Measurements from ENCODE around the gene BUB1B.

DNA sequence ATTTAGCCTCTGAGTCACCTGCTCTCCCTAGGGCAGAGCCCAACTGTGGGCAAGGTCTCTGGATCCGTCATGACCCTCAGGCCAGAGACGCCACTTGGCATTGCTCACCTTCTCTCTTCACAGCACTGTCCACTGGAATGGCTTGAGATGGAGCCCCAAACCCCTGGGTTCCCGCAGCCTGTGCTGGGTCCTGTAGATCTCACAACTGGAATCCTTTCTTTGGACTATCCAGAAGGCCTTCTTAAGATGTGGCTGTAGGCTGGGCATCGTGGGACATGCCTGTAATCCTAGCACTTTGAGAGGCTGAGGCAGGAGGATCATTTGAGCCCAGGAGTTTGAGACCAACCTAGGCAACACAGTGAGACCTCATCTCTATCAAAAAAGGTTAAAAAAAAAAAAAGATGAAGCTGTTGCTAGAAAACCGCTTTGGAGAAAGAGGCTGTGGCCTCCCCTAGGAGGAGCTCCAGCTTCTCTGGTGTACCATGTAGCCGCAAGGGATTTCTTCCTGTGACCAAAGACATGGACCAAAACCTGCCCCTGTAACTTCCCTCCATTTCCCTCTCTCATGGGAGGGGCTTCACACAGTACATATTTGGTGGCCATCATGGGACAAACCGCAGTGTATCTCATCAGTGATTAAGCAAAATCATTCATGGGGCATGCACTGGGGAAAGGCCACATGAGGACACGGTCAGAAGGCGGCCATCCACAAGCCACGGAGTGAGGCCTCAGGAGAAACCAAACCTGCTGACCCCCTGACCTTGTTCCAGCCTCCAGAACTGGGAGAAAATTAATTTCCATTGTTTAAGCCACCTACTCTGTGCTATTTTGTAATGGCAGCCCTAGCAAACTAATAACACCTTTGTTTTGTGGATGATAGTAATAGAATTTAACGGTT lies 23.3 kb upstream of the BUB1B start:
- TF ChIP-seq, protein P1, sequence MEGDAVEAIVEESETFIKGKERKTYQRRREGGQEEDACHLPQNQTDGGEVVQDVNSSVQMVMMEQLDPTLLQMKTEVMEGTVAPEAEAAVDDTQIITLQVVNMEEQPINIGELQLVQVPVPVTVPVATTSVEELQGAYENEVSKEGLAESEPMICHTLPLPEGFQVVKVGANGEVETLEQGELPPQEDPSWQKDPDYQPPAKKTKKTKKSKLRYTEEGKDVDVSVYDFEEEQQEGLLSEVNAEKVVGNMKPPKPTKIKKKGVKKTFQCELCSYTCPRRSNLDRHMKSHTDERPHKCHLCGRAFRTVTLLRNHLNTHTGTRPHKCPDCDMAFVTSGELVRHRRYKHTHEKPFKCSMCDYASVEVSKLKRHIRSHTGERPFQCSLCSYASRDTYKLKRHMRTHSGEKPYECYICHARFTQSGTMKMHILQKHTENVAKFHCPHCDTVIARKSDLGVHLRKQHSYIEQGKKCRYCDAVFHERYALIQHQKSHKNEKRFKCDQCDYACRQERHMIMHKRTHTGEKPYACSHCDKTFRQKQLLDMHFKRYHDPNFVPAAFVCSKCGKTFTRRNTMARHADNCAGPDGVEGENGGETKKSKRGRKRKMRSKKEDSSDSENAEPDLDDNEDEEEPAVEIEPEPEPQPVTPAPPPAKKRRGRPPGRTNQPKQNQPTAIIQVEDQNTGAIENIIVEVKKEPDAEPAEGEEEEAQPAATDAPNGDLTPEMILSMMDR (IDR thresholded peaks at IDR 0.05; ENCODE audit: low read depth, low read length, missing input control), result no peak
- TF ChIP-seq HNF4A (conservative IDR thresholded peaks at IDR 0.05) (no peak), SP1 (IDR thresholded peaks at IDR 0.05) (no peak), ATF3 (IDR thresholded peaks at IDR 0.05) (no peak), RXRA (IDR thresholded peaks at IDR 0.05) (no peak), EGR1 (IDR thresholded peaks at IDR 0.05; ENCODE audit: low read depth in 2 of 2) (no peak), GABPA (IDR thresholded peaks at IDR 0.05 in 1 of 2, conservative IDR thresholded peaks at IDR 0.05 in 1 of 2) (no peak), RAD21 (IDR thresholded peaks at IDR 0.05) (no peak), YY1 (IDR thresholded peaks at IDR 0.05) (no peak), JUND (IDR thresholded peaks at IDR 0.05) (no peak), TAF1 (conservative IDR thresholded peaks at IDR 0.05) (no peak)
- TF ChIP-seq, protein P2, sequence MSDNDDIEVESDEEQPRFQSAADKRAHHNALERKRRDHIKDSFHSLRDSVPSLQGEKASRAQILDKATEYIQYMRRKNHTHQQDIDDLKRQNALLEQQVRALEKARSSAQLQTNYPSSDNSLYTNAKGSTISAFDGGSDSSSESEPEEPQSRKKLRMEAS (IDR thresholded peaks at IDR 0.05), result no peak
- TF ChIP-seq, protein P3, sequence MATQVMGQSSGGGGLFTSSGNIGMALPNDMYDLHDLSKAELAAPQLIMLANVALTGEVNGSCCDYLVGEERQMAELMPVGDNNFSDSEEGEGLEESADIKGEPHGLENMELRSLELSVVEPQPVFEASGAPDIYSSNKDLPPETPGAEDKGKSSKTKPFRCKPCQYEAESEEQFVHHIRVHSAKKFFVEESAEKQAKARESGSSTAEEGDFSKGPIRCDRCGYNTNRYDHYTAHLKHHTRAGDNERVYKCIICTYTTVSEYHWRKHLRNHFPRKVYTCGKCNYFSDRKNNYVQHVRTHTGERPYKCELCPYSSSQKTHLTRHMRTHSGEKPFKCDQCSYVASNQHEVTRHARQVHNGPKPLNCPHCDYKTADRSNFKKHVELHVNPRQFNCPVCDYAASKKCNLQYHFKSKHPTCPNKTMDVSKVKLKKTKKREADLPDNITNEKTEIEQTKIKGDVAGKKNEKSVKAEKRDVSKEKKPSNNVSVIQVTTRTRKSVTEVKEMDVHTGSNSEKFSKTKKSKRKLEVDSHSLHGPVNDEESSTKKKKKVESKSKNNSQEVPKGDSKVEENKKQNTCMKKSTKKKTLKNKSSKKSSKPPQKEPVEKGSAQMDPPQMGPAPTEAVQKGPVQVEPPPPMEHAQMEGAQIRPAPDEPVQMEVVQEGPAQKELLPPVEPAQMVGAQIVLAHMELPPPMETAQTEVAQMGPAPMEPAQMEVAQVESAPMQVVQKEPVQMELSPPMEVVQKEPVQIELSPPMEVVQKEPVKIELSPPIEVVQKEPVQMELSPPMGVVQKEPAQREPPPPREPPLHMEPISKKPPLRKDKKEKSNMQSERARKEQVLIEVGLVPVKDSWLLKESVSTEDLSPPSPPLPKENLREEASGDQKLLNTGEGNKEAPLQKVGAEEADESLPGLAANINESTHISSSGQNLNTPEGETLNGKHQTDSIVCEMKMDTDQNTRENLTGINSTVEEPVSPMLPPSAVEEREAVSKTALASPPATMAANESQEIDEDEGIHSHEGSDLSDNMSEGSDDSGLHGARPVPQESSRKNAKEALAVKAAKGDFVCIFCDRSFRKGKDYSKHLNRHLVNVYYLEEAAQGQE (IDR thresholded peaks at IDR 0.05), result no peak
